Astrocyte (in vitro differentiated cells and primary cell): ENCODE data around the gene OR2S2. TPM values are rescaled to one million over a fixed set of nuclear protein-coding genes. Genes with fewer than 3 reads are reported as not detected.
A peak's percentile ranks its signal among the peaks of the same experiment; 100 is the strongest.

Experiments
- DNase-seq: peaks from one replicate; pipeline ENCODE4 v3.0.0-alpha.2; 2010; ENCODE audit warnings: low read depth
- FAIRE-seq: peaks from 2 replicates; lab custom pipeline; 2011; peaks lifted over from hg19 to GRCh38; lab: Jason Lieb, UNC
- H2AFZ ChIP-seq: 2 replicates; pipeline ENCODE4 v1.6.0; 2012; ENCODE audit warnings: low read depth, low read length, inconsistent platforms
- H3K27ac ChIP-seq: 2 replicates; pipeline ENCODE4 v1.5.1; 2011; ENCODE audit warnings: low read depth, low read length, inconsistent platforms
- H3K27me3 ChIP-seq: 2 replicates; pipeline ENCODE4 v1.6.0; 2011; ENCODE audit warnings: low read length, inconsistent platforms; ENCODE audit not compliant: insufficient read depth
- H3K36me3 ChIP-seq: 2 replicates; pipeline ENCODE4 v1.5.1; 2011; ENCODE audit warnings: low read length, inconsistent platforms; ENCODE audit not compliant: insufficient read depth
- H3K4me1 ChIP-seq: 2 replicates; pipeline ENCODE4 v1.5.1; 2011; ENCODE audit warnings: low read length, inconsistent platforms; ENCODE audit not compliant: insufficient read depth
- H3K4me2 ChIP-seq: 2 replicates; pipeline ENCODE4 v1.6.0; 2012; ENCODE audit warnings: low read length, inconsistent platforms
- H3K4me3 ChIP-seq: 2 replicates; pipeline ENCODE4 v1.5.1; 2011; ENCODE audit warnings: low read depth, mild to moderate bottlenecking, low read length, inconsistent platforms; ENCODE audit not compliant: insufficient read depth
- H3K79me2 ChIP-seq: 2 replicates; pipeline ENCODE4 v1.6.0; 2012; ENCODE audit warnings: mild to moderate bottlenecking, low read length, inconsistent platforms; ENCODE audit not compliant: insufficient read depth
- H3K9ac ChIP-seq: 2 replicates; pipeline ENCODE4 v1.6.0; 2012; ENCODE audit warnings: mild to moderate bottlenecking, low read length, inconsistent platforms
- H3K9me3 ChIP-seq: 2 replicates; pipeline ENCODE4 v1.5.1; 2012; ENCODE audit warnings: low read depth, mild to moderate bottlenecking, low read length, inconsistent platforms; ENCODE audit not compliant: insufficient read depth
- H4K20me1 ChIP-seq: 2 replicates; pipeline ENCODE4 v1.6.0; 2012; ENCODE audit warnings: low read length, inconsistent platforms; ENCODE audit not compliant: insufficient read depth
- H3K27ac Mint-ChIP-seq: one replicate; pipeline ENCODE4 v1.8.0; 2021; ENCODE audit warnings: mild to moderate bottlenecking, mixed read lengths; ENCODE audit not compliant: unreplicated experiment
- H3K27me3 Mint-ChIP-seq: one replicate; pipeline ENCODE4 v1.8.0; 2021; ENCODE audit warnings: low read depth, mixed read lengths; ENCODE audit not compliant: unreplicated experiment
- H3K36me3 Mint-ChIP-seq: one replicate; pipeline ENCODE4 v1.8.0; 2021; ENCODE audit warnings: low read depth, mixed read lengths; ENCODE audit not compliant: unreplicated experiment
- H3K4me1 Mint-ChIP-seq: one replicate; pipeline ENCODE4 v1.8.0; 2021; ENCODE audit warnings: low read depth, mixed read lengths; ENCODE audit not compliant: unreplicated experiment
- H3K4me3 Mint-ChIP-seq: one replicate; pipeline ENCODE4 v1.8.0; 2021; ENCODE audit warnings: mild to moderate bottlenecking, moderate library complexity, mixed read lengths; ENCODE audit not compliant: unreplicated experiment
- H3K9me3 Mint-ChIP-seq: one replicate; pipeline ENCODE4 v1.8.0; 2021; ENCODE audit warnings: mild to moderate bottlenecking, mixed read lengths; ENCODE audit not compliant: unreplicated experiment
- EZH2 ChIP-seq: IDR thresholded peaks from 2 replicates; pipeline ENCODE4 v1.6.1; 2012; ENCODE audit warnings: mild to moderate bottlenecking, low read length, inconsistent platforms; ENCODE audit not compliant: insufficient read depth
- total RNA-seq: library from RNA; stranded (reverse); gene quantifications from 2 replicates; pipeline ENCODE4 v1.2.1, GENCODE V29; 2021
- TF ChIP-seq, protein P1 (sequence below): IDR thresholded peaks from 2 replicates; pipeline ENCODE4 v1.5.1; 2011; ENCODE audit warnings: low read depth, mild to moderate bottlenecking, inconsistent platforms, low read length, moderate library complexity; ENCODE audit not compliant: insufficient read depth

The OR2S2 gene
- total RNA-seq, 1 donor from 2014 or later: not detected

DNA sequence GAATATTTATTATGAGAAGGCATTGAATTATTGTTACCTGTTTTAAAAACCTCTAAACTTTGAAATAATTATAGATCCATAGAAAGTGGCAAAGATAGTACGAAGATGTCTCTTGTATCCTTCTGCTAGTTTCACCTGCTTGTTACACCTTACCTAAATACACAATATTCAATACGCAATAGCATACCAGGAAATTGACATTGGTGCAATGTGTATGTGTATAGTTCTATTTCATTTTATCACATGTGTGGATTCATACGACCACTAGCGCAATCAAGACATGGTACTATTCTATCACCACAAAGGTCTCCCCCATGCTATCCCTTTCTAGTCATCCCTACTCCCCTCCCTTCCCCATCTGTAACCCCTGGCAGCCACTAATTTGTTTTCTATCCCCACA is 8.5 kb upstream of the OR2S2 start:
- Histone ChIP-seq H3K36me3 (no peaks in the 10 kb centered on the region), H3K79me2 (no peaks in the 10 kb centered on the region), H3K4me2 (no peak overlapping the region), H3K27ac (no peak overlapping the region), H3K9ac (no peak overlapping the region), H3K4me1 (peaks cover 4% of the 10 kb centered on the region), H3K27me3 (no peaks in the 10 kb centered on the region), H3K9me3 (no peaks in the 10 kb centered on the region), H2AFZ (no peak overlapping the region), H3K4me3 (no peak overlapping the region), H4K20me1 (no peaks in the 10 kb centered on the region)
- no peaks in the 10 kb centered on the region for H3K9me3 Mint-ChIP-seq
- no peaks in the 10 kb centered on the region for H3K36me3 Mint-ChIP-seq
- H3K4me1 Mint-ChIP-seq: peaks cover 3% of the 10 kb centered on the region
- no peak for FAIRE-seq
- H3K27ac Mint-ChIP-seq: no peak overlapping the region
- peaks cover 12% of the 10 kb centered on the region for H3K27me3 Mint-ChIP-seq
- H3K4me3 Mint-ChIP-seq: no peak overlapping the region
- no peak for DNase-seq
- TF ChIP-seq, protein P1, sequence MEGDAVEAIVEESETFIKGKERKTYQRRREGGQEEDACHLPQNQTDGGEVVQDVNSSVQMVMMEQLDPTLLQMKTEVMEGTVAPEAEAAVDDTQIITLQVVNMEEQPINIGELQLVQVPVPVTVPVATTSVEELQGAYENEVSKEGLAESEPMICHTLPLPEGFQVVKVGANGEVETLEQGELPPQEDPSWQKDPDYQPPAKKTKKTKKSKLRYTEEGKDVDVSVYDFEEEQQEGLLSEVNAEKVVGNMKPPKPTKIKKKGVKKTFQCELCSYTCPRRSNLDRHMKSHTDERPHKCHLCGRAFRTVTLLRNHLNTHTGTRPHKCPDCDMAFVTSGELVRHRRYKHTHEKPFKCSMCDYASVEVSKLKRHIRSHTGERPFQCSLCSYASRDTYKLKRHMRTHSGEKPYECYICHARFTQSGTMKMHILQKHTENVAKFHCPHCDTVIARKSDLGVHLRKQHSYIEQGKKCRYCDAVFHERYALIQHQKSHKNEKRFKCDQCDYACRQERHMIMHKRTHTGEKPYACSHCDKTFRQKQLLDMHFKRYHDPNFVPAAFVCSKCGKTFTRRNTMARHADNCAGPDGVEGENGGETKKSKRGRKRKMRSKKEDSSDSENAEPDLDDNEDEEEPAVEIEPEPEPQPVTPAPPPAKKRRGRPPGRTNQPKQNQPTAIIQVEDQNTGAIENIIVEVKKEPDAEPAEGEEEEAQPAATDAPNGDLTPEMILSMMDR: no peak
- TF ChIP-seq EZH2: no peak

DNA sequence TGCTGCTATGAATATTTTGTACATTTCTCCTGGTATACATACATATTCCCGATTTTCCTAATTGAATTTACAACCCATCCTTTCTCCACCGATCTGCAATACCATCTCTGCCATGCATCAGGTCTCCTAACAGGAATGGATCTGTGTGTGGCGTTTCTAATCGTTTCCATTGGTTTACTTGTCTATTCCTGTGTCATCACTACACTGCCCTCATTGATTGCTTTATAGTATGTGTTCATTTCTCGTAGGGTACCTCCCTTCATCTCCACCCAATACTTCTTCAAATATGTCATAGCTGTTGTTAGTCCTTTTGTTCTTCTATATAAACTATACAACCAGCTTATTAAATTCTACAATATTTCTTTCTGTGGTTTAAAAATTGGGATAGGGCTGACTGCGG is 7.1 kb upstream of the OR2S2 start:
- Mint-ChIP-seq H3K9me3 (no peaks in the 10 kb centered on the region), H3K36me3 (no peaks in the 10 kb centered on the region), H3K27me3 (peaks cover 11% of the 10 kb centered on the region), H3K4me1 (peaks cover 11% of the 10 kb centered on the region), H3K4me3 (no peak overlapping the region), H3K27ac (no peak overlapping the region)
- H3K4me2 ChIP-seq: no peak overlapping the region
- no peak overlapping the region for H2AFZ ChIP-seq
- H3K4me3 ChIP-seq: no peak overlapping the region
- H4K20me1 ChIP-seq: no peaks in the 10 kb centered on the region
- no peaks in the 10 kb centered on the region for H3K27me3 ChIP-seq
- no peaks in the 10 kb centered on the region for H3K79me2 ChIP-seq
- H3K4me1 ChIP-seq: peaks cover 8% of the 10 kb centered on the region
- FAIRE-seq (no peak), DNase-seq (no peak)
- TF ChIP-seq EZH2: no peak
- TF ChIP-seq, protein P1: no peak
- no peaks in the 10 kb centered on the region for H3K36me3 ChIP-seq
- no peak overlapping the region for H3K27ac ChIP-seq
- no peak overlapping the region for H3K9ac ChIP-seq
- no peaks in the 10 kb centered on the region for H3K9me3 ChIP-seq

DNA sequence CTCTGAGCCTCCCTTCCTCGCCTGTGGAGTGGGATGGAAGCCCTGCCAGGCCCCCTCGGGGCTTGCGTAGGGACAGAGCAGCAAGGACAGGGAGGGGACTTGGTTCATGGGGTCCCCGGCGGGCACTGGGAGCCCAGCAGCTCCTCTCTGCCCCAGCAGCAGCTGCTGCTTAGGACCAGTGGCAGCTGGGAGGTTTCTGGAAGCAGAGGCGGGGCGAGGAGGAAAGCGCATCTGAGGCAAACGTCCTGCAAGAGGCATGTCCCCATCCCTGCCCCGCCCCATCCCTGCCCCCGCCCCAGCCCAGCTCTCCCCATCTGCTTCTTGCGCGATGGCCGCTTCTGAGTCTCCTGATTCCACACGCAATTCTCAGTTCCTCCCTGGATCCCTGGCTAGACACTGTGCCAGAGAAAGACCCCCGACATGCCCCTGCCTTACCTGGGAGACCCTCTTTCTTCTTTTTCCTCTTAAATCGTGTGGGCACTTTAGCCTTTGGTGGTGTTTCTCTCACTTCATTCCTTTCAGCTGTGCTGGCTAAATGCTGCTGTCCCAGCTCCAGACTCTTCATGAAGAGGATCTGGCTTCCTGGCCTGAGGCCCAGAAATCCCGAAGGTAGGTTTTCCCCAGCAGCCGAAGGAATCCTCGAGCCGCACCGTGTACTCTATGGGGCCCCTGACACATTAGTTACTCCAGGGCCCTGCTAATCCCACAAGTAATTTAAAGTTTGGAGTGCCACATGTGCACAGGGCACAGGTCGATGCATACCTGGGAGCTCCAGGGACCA is 4.4 kb upstream of the OR2S2 start:
- H3K36me3 ChIP-seq: no peaks in the 10 kb centered on the region
- Mint-ChIP-seq H3K36me3 (no peaks in the 10 kb centered on the region), H3K4me1 (peaks cover 15% of the 10 kb centered on the region), H3K27me3 (peaks cover 13% of the 10 kb centered on the region), H3K27ac (no peak overlapping the region), H3K4me3 (peak overlapping the region; percentile 34), H3K9me3 (no peaks in the 10 kb centered on the region)
- H3K79me2 ChIP-seq: no peaks in the 10 kb centered on the region
- no peak overlapping the region for H3K4me3 ChIP-seq
- TF ChIP-seq, protein P1: no peak
- no peak for TF ChIP-seq EZH2
- FAIRE-seq (no peak), DNase-seq (peak; percentile 77)
- peak overlapping the region; percentile 14 for H2AFZ ChIP-seq
- H3K9ac ChIP-seq: no peak overlapping the region
- peak overlapping the region; percentile 73 for H3K4me2 ChIP-seq
- H3K27ac ChIP-seq: no peak overlapping the region
- H3K9me3 ChIP-seq: no peaks in the 10 kb centered on the region
- H3K4me1 ChIP-seq: peaks cover 8% of the 10 kb centered on the region
- H3K27me3 ChIP-seq: no peaks in the 10 kb centered on the region
- H4K20me1 ChIP-seq: no peaks in the 10 kb centered on the region
